ENCODE data around the gene G3BP1.

G3BP1 gene

GRCh38 chr5:151771259-151772028, at the start of gene G3BP1:
Gene G3BP1, plus strand, starts transcription at chr5:151771954. Its CDS starts 14,667 bp downstream, at chr5:151786621.
- DNase-seq = peak; percentile 100

GRCh38 chr5:151722546-151722945, 49.2 kb upstream of the G3BP1 start:
- DNase-seq = no peak

DNA sequence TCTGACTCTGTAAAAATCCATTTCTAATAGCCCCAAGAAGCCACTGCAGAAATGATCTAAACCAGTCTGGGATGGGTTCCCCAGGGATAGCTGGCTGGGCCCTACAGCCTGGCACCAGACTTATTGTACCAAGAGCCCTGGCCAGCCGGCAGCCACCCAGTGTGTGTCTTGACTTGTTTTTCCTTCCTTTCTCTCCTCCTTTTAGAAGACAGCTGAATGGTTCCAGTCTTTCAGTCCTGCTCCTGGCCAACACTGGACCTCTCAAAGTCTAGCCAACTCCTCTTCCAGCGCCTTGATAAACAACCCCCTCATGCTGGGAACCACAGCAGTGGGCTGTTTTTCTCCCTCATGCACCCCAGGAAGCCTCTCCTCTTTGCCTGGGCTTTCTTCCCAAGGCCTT, 47.4 kb upstream of the G3BP1 start:
- DNase-seq = no peak

- peak; percentile 46 for DNase-seq
Observed at GRCh38 chr5:151729597-151729996, 42.2 kb upstream of the G3BP1 start.

DNA sequence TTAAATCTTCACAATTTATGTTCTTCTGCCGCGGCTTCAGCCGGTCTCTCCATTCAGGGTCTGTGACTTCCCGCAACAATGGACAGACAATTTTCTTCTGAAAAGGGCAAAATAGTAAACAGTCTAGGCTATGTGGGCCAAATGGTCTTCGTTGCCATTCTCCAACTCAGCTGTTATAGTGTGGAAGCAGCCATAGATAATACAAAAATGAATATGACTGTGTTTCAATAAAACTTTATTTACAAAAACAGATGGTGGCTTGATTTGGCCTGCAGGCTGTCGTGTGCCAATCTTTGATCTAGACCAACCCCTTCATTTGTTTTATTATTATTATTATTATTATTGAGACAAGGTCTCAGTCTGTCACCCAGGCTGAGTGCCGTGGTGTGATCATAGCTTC, 41.4 kb upstream of the G3BP1 start:
- no peak for DNase-seq

DNA sequence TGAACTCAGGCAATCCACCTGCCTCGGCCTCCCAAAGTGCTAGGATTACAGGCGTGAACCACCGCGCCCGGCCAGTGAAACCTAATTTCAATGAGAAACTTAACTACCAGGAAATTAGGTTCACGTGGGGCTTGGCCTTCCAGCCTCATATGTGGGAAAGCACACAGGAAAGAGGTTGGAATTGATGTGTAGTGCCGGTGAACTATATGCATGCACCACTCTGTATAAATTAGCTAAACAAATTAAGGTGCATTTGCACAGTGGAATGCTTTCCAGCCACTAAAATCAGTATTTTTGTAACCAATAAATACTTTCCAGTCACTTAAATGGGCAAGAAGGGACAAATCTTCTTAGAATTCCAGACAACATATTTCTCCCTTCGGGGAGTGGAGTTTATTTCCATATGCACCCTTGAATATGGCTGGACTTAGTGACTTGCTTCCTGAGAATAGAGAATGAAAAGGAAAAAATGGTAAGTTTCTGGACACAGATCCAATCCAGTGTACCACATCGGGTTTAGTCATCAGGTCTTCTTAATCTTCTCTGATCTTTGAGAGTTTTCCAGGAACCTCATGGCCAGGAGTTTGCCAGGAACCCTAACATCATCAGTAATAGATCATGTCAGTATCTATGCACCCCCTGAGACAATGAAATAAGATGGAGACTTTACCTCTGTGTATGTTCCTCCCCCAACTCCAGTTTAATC, 38.2 kb upstream of the G3BP1 start:
- no peak for DNase-seq

GRCh38 chr5:151734064-151734408, 37.7 kb upstream of the G3BP1 start:
- DNase-seq = no peak

DNA sequence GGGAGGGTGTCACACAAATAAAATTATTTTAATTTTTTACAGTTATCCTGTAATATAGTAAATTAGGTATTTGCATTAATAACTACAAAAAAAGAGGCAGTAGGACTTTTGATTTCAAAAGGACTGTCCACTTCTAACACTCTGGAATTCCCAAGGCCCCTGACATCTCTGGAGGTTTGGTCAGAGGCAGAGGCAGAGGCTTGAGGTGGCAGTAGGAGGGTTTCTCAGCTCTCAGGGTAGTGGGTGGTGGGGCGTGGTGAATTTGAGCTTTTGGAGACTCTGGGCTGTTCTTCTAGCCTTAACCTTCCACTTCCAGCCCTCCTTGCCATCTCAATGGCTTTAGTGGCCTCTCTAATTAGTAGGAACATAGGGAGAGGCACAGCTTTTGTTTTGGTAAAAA, 36.1 kb upstream of the G3BP1 start:
- no peak for DNase-seq

DNA sequence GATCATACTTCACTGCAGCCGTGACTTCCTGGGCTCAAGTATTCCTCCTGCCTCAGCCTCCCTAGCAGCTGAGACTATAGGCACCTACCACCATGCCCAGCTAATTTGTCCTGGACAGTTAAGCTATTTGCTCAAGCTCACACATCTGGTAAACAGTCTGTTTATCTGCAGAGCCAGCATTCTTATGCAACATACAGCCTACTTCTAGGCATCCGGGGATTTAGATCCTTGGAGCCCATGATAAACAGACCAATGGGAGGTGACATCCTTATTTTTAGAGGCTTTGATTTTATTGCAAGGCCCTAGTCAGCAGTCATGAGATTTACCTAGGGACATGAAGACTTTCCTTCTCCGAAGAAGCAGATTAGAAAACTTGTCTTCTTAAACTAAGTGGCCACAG, 34.3 kb upstream of the G3BP1 start:
- DNase-seq = no peak

GRCh38 chr5:151738125-151738848, 33.5 kb upstream of the G3BP1 start:
- DNase-seq = no peak

DNA sequence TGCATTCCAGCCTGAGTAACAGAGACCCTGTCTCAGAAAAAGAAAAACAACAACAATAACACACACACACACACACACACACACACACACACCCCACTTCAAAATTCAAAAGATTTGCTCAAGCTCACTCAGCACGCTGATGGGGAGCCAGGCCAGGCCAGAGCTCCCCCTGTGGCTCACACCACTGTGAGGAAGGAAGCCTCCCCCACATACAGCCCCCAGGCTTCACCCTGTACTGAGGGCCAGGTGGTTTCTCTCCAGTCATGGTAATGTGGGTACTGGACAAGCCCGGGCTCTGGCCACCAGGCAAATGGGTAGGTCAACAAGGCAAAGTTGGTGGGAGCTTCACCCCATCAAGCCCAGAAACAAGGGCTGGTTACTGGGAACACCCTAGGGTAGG, 32.4 kb upstream of the G3BP1 start:
- DNase-seq = no peak

- DNase-seq = no peak
Observed at GRCh38 chr5:151739939-151740335, 31.8 kb upstream of the G3BP1 start.

- DNase-seq = peak; percentile 74
Observed at GRCh38 chr5:151740336-151740942, 31.3 kb upstream of the G3BP1 start.

DNA sequence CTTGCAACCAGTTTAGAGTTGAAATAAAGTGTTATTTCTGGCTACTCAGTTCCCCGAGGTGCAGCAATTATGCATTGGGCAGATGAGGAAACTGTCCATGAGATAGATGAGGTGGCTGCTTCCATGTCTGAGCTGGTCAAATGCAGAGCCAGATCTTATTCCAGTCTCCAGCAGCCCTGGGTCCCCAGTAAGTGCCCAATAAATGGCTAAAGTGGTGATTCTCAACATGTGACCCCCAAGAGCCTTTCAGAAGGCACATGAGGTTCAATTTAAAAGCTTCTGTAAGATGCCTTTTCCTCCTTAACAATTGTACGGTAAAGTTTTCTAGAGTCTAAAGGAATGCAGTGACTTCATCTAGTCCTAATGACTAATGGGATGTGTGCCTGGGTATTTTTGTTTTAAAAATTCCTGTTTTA, 30.8 kb upstream of the G3BP1 start:
- no peak for DNase-seq

- no peak for DNase-seq
Observed at GRCh38 chr5:151741678-151742423, 29.9 kb upstream of the G3BP1 start.

GRCh38 chr5:151742870-151743294, 28.9 kb upstream of the G3BP1 start:
- DNase-seq = no peak

DNA sequence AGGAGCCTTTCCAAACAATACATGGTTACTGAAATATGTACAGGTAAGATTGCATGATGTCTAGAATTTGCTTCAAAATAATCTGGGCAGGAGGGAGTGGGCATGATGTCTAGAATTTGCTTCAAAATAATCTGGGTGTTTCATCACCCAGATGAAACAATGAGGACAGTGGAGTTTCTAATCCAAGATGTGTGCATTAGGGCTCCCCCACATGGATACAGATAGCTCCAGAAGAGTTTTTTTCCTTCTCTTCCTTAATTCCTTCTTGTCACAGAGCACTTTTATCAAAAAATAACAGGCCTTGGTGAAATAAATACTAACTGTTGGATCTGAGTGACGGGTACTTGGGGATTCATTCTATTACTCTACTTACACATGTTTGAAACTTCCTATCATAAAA, 28.2 kb upstream of the G3BP1 start:
- DNase-seq = no peak

GRCh38 chr5:151745071-151745705, 26.6 kb upstream of the G3BP1 start:
- DNase-seq = peak; percentile 79

GRCh38 chr5:151750121-151750520, 21.6 kb upstream of the G3BP1 start:
- no peak for DNase-seq

- no peak for DNase-seq
Observed at GRCh38 chr5:151751091-151751490, 20.7 kb upstream of the G3BP1 start.

GRCh38 chr5:151751593-151751992, 20.2 kb upstream of the G3BP1 start:
- no peak for DNase-seq

DNA sequence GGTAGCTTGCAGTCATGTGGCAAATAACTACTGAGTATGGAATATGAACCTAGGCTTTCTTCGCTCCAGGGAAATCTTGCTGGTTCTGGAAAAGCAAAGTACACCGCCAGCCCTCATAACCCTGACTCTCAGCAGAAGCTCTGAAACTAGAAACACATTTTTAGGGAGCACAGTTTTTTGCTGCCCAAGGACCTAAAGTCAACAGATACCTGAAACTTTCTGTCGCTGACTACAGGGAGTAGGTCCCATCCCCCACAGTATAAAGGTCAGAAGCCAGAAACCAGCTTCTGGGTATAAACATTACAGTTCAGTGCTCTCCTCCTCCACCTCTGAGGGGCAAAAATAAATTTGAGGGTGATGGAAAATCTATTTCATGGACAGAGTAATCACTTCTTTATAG, 16.4 kb upstream of the G3BP1 start:
- no peak for DNase-seq
